Measurements from ENCODE around the gene PPP1R26. TPM values are rescaled to one million over a fixed set of nuclear protein-coding genes. Genes with fewer than 3 reads are reported as not detected.

Gene PPP1R26
- total RNA-seq, 4 donors from 2014 or later, result 5.4 to 10.9 (median 8.3) TPM

GRCh38 chr9:135473972-135474543, 5.5 kb upstream of the PPP1R26 start:
- TF ChIP-seq, protein P1, sequence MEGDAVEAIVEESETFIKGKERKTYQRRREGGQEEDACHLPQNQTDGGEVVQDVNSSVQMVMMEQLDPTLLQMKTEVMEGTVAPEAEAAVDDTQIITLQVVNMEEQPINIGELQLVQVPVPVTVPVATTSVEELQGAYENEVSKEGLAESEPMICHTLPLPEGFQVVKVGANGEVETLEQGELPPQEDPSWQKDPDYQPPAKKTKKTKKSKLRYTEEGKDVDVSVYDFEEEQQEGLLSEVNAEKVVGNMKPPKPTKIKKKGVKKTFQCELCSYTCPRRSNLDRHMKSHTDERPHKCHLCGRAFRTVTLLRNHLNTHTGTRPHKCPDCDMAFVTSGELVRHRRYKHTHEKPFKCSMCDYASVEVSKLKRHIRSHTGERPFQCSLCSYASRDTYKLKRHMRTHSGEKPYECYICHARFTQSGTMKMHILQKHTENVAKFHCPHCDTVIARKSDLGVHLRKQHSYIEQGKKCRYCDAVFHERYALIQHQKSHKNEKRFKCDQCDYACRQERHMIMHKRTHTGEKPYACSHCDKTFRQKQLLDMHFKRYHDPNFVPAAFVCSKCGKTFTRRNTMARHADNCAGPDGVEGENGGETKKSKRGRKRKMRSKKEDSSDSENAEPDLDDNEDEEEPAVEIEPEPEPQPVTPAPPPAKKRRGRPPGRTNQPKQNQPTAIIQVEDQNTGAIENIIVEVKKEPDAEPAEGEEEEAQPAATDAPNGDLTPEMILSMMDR (IDR thresholded peaks at IDR 0.05), result no peak
- no peak for TF ChIP-seq POLR2A (IDR thresholded peaks at IDR 0.05)
- intact Hi-C loops (cut with DNase I), result no loop called here
- DNase-seq, result no peak
- WGBS, 2 donors, result 69 to 74% methylated on average over 5 to 11 of the region's 12 CpGs
- Histone ChIP-seq H3K27ac (no peak overlapping the region), H3K4me3 (no peak overlapping the region), H3K4me1 (peaks cover 0 to 11% (median 3%) of the 10 kb centered on the region in 3 donors), H3K27me3 (no peaks in the 10 kb centered on the region), H3K36me3 (no peaks in the 10 kb centered on the region), H3K9me3 (no peaks in the 10 kb centered on the region)

GRCh38 chr9:135474915-135475314, 4.7 kb upstream of the PPP1R26 start:
- WGBS, 2 donors, result 28 to 30% methylated on average over 12 of the region's 12 CpGs
- intact Hi-C loops (cut with DNase I), result no loop called here
- DNase-seq, result no peak
- Histone ChIP-seq H3K9me3 (no peaks in the 10 kb centered on the region), H3K27ac (no peak overlapping the region), H3K4me3 (no peak overlapping the region), H3K27me3 (no peaks in the 10 kb centered on the region), H3K36me3 (no peaks in the 10 kb centered on the region), H3K4me1 (peaks cover 0 to 12% (median 3%) of the 10 kb centered on the region in 3 donors)
- TF ChIP-seq, protein P1 (IDR thresholded peaks at IDR 0.05), result peak in 2 of 6 experiments; percentile 16 to 30
- TF ChIP-seq POLR2A (IDR thresholded peaks at IDR 0.05), result no peak

- Histone ChIP-seq H3K4me1 (peaks cover 0 to 24% (median 13%) of the 10 kb centered on the region in 3 donors), H3K27me3 (no peaks in the 10 kb centered on the region), H3K36me3 (no peaks in the 10 kb centered on the region), H3K9me3 (no peaks in the 10 kb centered on the region), H3K4me3 (no peak overlapping the region), H3K27ac (no peak overlapping the region)
- WGBS, 2 donors, result 30 to 66% methylated on average over 3 to 4 of the region's 10 CpGs
- TF ChIP-seq POLR2A (IDR thresholded peaks at IDR 0.05), result no peak
- TF ChIP-seq, protein P1 (IDR thresholded peaks at IDR 0.05), result no peak
- DNase-seq, result no peak
- intact Hi-C loops (cut with DNase I), result no loop called here
Observed at GRCh38 chr9:135476561-135477355, 2.8 kb upstream of the PPP1R26 start.

GRCh38 chr9:135478191-135478590, 1.4 kb upstream of the PPP1R26 start:
- H3K27ac ChIP-seq, result peak overlapping the region in 2 of 4 donors; percentile 8 to 80
- peaks cover 0 to 28% (median 13%) of the 10 kb centered on the region in 3 donors for H3K4me1 ChIP-seq
- 45 to 56% methylated on average over 8 to 10 of the region's 10 CpGs for WGBS, 2 donors
- H3K36me3 ChIP-seq, result peaks cover 0 to 1% (median 0%) of the 10 kb centered on the region in 3 donors
- H3K27me3 ChIP-seq, result no peaks in the 10 kb centered on the region
- TF ChIP-seq, protein P1 (IDR thresholded peaks at IDR 0.05), result no peak
- TF ChIP-seq POLR2A (IDR thresholded peaks at IDR 0.05), result no peak
- intact Hi-C loops (cut with DNase I), result no loop called here
- no peak overlapping the region for H3K4me3 ChIP-seq
- no peaks in the 10 kb centered on the region for H3K9me3 ChIP-seq
- DNase-seq, result no peak

DNA sequence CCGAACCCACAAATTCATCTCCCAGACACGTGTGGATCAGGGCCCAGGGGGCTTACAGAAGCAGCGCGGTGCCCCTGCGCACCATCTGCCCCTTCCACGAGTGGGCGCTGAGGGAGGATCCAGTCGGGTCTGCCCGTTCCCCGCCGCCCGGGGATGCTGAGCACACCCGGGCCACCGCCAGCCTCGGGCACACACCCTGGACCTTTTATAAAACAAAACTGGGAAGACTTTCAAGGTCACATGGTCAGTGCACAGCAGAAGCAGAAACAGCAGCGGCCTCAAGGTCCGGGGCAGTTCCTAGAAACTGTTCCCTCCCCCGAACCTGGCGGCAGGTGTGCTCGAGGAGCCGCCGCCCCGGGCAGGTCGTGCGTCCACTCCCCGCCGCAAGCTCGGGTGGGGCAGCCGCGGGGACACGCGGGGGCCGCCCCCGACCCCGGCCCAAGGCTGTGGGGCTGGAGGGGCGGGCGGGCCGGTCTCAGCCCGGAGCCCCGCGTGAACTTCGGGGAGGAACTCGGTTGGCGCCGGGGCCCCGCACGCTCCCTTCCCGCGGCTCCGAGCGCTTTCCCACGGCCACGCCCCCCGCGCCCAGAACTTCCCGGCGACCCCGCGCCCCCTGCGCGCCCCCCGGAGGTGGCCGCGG, 633 bp upstream of the PPP1R26 start:
- intact Hi-C loops (cut with DNase I), result no loop called here
- Histone ChIP-seq H3K27ac (peak overlapping the region; percentile 8 to 86 (median 73)), H3K9me3 (no peaks in the 10 kb centered on the region), H3K27me3 (no peaks in the 10 kb centered on the region), H3K4me1 (peaks cover 0 to 28% (median 13%) of the 10 kb centered on the region in 3 donors), H3K36me3 (peaks cover 0 to 7% (median 0%) of the 10 kb centered on the region in 3 donors), H3K4me3 (peak overlapping the region; percentile 48 to 95 (median 72))
- DNase-seq, result no peak
- no peak for TF ChIP-seq POLR2A (IDR thresholded peaks at IDR 0.05)
- TF ChIP-seq, protein P1 (IDR thresholded peaks at IDR 0.05), result peak in 1 of 6 experiments; percentile 9
- WGBS, 2 donors, result 0% methylated on average over 1 of the region's 64 CpGs; no CpG with 5 or more reads in 1 of the 2 donors

Data from esophagus squamous epithelium (tissue), 5 donors.